ENCODE measurements around the gene MPL. TPM values are rescaled to one million over a fixed set of nuclear protein-coding genes. Genes with fewer than 3 reads are reported as not detected.
"Not testable (repeated sequence)": the region's sequence is repeated elsewhere in the genome, so short reads cannot be mapped to it uniquely, and the experiment has no call there.

Gene MPL
- total RNA-seq, 6 donors from 2014 or later = 0.24 to 6.3 (median 0.74) TPM

- Histone ChIP-seq H3K27me3 (no peaks in the 10 kb centered on the region), H3K27ac (no peak overlapping the region), H3K9me3 (no peaks in the 10 kb centered on the region), H3K4me1 (peaks cover 1 to 8% (median 3%) of the 10 kb centered on the region in 4 donors), H3K36me3 (peaks cover 0 to 24% (median 0%) of the 10 kb centered on the region in 4 donors), H3K4me3 (no peak overlapping the region)
- ATAC-seq (ENCODE audit: low FRiP score in 2 of 2) (no peak), DNase-seq (no peak)
- WGBS, 2 donors = 37 to 67% methylated on average over 1 of the region's 1 CpG
- no peak for TF ChIP-seq EP300 (IDR thresholded peaks at IDR 0.05)
- no peak for TF ChIP-seq POLR2A (IDR thresholded peaks at IDR 0.05)
- TF ChIP-seq POLR2AphosphoS5 (IDR thresholded peaks at IDR 0.05) = no peak
- no peak for TF ChIP-seq CTCF (IDR thresholded peaks at IDR 0.05)
These were observed 58.4 kb downstream of the MPL start for GRCh38 chr1:43396059-43396458.

GRCh38 chr1:43398227-43398626 lies 60.6 kb downstream of the MPL start:
- DNase-seq (no peak), ATAC-seq (ENCODE audit: low FRiP score in 2 of 2) (no peak)
- H3K36me3 ChIP-seq = peaks cover 0 to 30% (median 1%) of the 10 kb centered on the region in 4 donors
- H3K9me3 ChIP-seq = no peaks in the 10 kb centered on the region
- H3K4me3 ChIP-seq = no peak overlapping the region
- TF ChIP-seq CTCF (IDR thresholded peaks at IDR 0.05) (no peak), POLR2A (IDR thresholded peaks at IDR 0.05) (no peak), EP300 (IDR thresholded peaks at IDR 0.05) (no peak), POLR2AphosphoS5 (IDR thresholded peaks at IDR 0.05) (no peak)
- 93 to 94% methylated on average over 3 of the region's 3 CpGs for WGBS, 2 donors
- peaks cover 0 to 11% (median 3%) of the 10 kb centered on the region in 4 donors for H3K4me1 ChIP-seq
- H3K27me3 ChIP-seq = no peaks in the 10 kb centered on the region
- no peak overlapping the region for H3K27ac ChIP-seq

- H3K36me3 ChIP-seq = peaks cover under 1 to 47% (median 22%) of the 10 kb centered on the region in 4 donors
- H3K4me1 ChIP-seq = peaks cover 0 to 11% (median 3%) of the 10 kb centered on the region in 4 donors
- not testable (repeated sequence) for H3K27ac ChIP-seq; H3K4me3 ChIP-seq; ATAC-seq (ENCODE audit: low FRiP score in 2 of 2); DNase-seq; H3K9me3 ChIP-seq; H3K27me3 ChIP-seq
- 93 to 96% methylated on average over 9 of the region's 9 CpGs for WGBS, 2 donors
These were observed 62.8 kb downstream of the MPL start for GRCh38 chr1:43400441-43400840.

GRCh38 chr1:43402089-43402865 lies 64.7 kb downstream of the MPL start:
- no peak overlapping the region for H3K27ac ChIP-seq
- TF ChIP-seq CTCF (IDR thresholded peaks at IDR 0.05) = no peak
- TF ChIP-seq POLR2A (IDR thresholded peaks at IDR 0.05) = no peak

More at GRCh38 chr1:43402089-43402865, 64.7 kb downstream of the MPL start:
- ATAC-seq (ENCODE audit: low FRiP score in 2 of 2) (no peak), DNase-seq (no peak)
- Histone ChIP-seq H3K36me3 (peaks cover 16 to 50% (median 40%) of the 10 kb centered on the region in 4 donors), H3K27me3 (no peaks in the 10 kb centered on the region), H3K9me3 (no peaks in the 10 kb centered on the region), H3K4me3 (no peak overlapping the region), H3K4me1 (peaks cover 0 to 7% (median 2%) of the 10 kb centered on the region in 4 donors)
- 80 to 82% methylated on average over 6 of the region's 6 CpGs for WGBS, 2 donors

Other genes with a start within 250 kb of the MPL start
- 10 to 100 TPM; 30.6 to 72.8 (median 45.8) TPM for gene EBNA1BP2, start 165.5 kb upstream of the MPL start, total RNA-seq
- 10 to 100 TPM in 1 of 6 donors, 1 to 10 TPM in 4, under 1 TPM in 1; 0.37 to 23.1 (median 3.7) TPM for gene CFAP57, start 165.5 kb upstream of the MPL start, total RNA-seq
- 100 to 1,000 TPM; 144 to 302 (median 227) TPM for gene TMEM125, start 67.8 kb upstream of the MPL start, total RNA-seq
- 10 to 100 TPM; 12.5 to 38.3 (median 27.1) TPM for gene C1orf210, start 52.2 kb upstream of the MPL start, total RNA-seq
- 100 to 1,000 TPM in 1 of 6 donors, 10 to 100 TPM in 5; 23.9 to 170 (median 51.4) TPM for gene TIE1, start 36.8 kb upstream of the MPL start, total RNA-seq
- gene CDC20, start 21.2 kb downstream of the MPL start, total RNA-seq = 1 to 10 TPM in 5 of 6 donors, not detected in 1; 2.1 to 8.4 (median 2.9) TPM
- gene ELOVL1, start 30.2 kb downstream of the MPL start, total RNA-seq = 100 to 1,000 TPM in 1 of 6 donors, 10 to 100 TPM in 5; 32.5 to 118 (median 72.0) TPM
- 10 to 100 TPM; 13.8 to 59.7 (median 38.4) TPM for gene MED8, start 52.0 kb downstream of the MPL start, total RNA-seq
- gene SZT2, start 52.1 kb downstream of the MPL start, total RNA-seq = 100 to 1,000 TPM in 1 of 6 donors, 10 to 100 TPM in 5; 33.3 to 184 (median 57.0) TPM
- 100 to 1,000 TPM in 2 of 6 donors, 10 to 100 TPM in 4; 63.3 to 259 (median 68.8) TPM for gene HYI, start 116.1 kb downstream of the MPL start, total RNA-seq
- 100 to 1,000 TPM; 133 to 201 (median 171) TPM for gene PTPRF, start 193.1 kb downstream of the MPL start, total RNA-seq

Measured in upper lobe of left lung (tissue), 6 donors.